Neural progenitor cell (in vitro differentiated cells): ENCODE data around the gene CERT1.

Experiments used
- EZH2phosphoT487 ChIP-seq: fragments of 200-600 bp; sonication (generic); IDR thresholded peaks from 2 replicates; pipeline ENCODE4 v1.6.1; 2017; ENCODE audit warnings: antibody characterized with exemption
- TF ChIP-seq, protein P1 (sequence below): fragments of 200-600 bp; sonication (generic); IDR thresholded peaks from 2 replicates; pipeline ENCODE4 v1.5.1; 2017; ENCODE audit warnings: antibody characterized with exemption, mild to moderate bottlenecking

GRCh38 chr5:75472973-75473372 lies 38.5 kb downstream of the CERT1 start:
- TF ChIP-seq, protein P1, sequence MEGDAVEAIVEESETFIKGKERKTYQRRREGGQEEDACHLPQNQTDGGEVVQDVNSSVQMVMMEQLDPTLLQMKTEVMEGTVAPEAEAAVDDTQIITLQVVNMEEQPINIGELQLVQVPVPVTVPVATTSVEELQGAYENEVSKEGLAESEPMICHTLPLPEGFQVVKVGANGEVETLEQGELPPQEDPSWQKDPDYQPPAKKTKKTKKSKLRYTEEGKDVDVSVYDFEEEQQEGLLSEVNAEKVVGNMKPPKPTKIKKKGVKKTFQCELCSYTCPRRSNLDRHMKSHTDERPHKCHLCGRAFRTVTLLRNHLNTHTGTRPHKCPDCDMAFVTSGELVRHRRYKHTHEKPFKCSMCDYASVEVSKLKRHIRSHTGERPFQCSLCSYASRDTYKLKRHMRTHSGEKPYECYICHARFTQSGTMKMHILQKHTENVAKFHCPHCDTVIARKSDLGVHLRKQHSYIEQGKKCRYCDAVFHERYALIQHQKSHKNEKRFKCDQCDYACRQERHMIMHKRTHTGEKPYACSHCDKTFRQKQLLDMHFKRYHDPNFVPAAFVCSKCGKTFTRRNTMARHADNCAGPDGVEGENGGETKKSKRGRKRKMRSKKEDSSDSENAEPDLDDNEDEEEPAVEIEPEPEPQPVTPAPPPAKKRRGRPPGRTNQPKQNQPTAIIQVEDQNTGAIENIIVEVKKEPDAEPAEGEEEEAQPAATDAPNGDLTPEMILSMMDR: no peak
- TF ChIP-seq EZH2phosphoT487: no peak
